Activated CD4-positive, alpha-beta T cell treated with anti-CD3 and anti-CD28 coated beads for 48 hours (primary cell): ENCODE results near the gene PLEKHA1.

Experiments
- DNase-seq: peaks from one replicate; pipeline ENCODE4 v3.0.0-alpha.2; 2020

Gene PLEKHA1

DNA sequence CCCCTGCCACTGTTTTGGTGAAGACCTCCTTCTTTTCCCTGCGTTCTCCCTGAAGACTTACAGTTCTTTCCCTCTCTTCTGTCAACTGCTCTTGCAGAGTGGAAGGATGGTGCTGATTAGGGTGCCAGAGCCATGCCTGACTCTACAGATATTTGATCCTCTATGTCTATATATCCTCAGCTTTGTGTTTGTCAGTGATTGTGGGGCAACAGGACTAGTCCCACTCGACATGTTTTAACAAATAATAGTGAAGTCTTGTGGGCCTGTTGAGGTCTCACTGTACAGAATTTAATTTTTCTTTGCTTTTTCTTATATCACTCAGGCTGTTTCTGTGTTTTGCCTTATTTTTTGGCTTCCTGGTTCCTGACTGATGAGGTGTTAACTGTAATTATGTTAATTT is 5.0 kb downstream of the PLEKHA1 start:
- no peak for DNase-seq

DNA sequence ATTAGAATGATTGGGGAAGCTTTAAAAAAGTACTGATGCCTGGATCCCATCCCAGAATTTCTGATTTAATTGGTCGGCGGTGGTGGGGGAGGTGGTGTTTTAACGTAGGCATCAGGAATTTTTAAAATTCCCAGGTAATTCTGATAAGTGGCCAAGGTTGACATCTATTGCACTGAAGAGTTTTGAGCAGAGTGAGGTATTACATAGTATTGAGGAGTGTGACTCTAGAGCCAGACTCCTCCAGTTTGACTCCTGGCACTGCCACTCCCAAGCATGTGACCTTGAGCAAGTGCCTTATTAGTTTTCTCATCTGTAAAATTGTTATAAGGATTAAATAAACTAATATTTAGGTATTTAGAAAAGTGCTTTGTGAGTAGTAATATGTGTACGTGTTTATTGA is 6.2 kb downstream of the PLEKHA1 start:
- no peak for DNase-seq

DNA sequence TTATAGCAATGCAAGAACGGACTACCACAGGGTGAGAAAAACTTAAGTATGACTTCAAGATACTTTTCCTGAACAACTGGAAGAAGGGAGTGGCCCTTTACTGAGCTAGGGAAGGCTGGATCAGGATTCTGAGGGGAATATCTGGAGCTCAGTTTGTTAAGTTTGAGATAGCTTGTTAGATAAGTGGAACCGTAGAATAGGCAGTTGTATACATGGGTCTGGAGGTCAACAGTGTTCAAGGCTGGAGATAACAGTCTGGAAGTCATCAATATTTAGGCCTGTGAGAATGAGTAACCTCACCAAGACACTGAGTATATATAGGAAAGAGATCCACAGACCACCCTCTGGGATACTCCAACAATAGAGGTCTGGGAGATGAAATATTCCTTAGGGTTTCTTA is 7.2 kb downstream of the PLEKHA1 start:
- DNase-seq, result no peak

DNA sequence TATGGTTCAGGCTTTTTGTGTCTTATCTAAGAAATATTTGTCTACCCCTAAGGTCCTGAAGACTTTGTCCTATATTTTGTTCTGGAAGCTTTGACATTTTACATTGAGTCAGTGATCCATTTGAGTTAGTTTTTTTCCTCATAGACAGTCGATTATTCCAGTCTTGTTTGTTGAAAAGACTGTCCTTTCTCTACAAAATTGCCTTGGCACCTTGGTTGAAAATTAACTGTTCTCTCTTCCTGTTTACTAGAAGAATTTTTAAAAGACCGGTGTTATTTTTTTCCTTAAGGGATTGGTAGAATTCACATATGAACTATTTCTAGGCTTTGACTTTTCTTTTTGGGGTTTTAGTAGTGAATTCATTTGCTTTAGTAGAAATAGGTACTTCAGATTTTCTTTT is 12.0 kb downstream of the PLEKHA1 start:
- DNase-seq, result no peak

DNA sequence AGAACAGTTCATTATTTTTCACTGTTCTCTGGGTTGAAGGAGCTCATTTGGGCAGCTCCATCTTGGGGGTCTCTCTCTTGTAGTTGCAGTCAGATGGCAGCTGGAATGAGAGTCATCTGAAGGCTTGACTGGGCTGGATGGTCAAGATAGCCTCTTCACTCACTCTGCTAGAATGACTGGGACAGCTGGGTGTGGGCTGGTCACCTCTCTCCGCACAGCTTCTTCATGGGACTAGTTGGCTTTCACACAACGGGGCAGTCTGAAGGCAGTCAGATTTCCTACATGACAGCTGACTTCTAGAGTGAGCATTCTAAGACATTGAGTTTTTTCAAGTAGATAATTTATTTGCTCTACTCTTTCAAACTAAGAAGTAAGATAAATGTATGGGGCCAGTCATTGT is 13.1 kb downstream of the PLEKHA1 start:
- no peak for DNase-seq

DNA sequence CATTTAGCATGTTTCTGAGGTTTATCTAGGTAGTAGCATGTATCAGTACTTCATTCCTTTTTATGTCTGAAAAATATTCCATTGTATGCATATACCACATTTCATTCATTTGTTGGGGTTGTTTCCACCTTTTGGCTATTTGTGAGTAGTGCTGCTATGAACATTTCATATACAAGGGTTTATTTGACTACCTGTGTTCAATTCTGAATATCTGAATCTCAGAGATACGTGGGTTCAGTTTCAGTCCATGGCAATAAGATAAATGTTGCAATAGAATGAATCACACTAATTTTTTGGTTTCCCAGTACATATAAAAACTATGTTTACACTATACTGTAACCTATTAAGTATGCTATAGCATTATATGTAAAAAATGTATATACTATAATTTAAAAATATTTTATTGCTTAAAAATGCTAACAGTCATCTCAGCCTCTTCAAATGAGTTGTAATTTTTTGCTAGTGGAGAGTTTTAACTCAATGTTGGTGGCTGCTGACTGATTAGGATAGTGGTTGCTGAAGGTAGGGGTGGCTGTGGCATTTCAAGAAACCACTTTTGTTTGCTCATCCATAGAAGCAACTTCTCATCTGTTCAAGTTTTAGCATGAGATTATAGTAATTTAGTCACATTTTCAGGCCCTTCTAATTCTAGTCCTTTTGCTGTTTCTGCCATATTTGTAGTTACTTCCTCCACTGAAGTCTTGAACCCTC is 13.9 kb downstream of the PLEKHA1 start:
- peak; percentile 60 for DNase-seq

DNA sequence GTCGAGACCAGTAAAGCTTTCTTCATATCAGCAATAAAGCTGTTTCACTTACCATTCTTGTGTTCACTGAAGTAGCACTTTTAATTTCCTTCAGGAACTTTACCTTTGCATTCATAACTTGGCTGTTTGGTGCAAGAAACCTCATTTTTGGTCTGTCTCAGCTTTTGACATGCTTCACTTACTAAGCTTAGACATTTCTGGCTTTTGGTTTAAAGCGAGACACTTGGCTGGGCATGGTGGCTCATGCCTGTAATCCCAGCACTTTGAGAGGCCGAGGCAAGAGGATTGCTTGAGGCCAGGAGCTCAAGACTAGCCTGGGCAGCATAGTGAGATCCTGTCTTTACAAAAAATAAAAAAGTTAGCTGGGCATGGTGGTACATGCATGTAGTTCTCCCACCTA is 15.8 kb downstream of the PLEKHA1 start:
- DNase-seq, result no peak

DNA sequence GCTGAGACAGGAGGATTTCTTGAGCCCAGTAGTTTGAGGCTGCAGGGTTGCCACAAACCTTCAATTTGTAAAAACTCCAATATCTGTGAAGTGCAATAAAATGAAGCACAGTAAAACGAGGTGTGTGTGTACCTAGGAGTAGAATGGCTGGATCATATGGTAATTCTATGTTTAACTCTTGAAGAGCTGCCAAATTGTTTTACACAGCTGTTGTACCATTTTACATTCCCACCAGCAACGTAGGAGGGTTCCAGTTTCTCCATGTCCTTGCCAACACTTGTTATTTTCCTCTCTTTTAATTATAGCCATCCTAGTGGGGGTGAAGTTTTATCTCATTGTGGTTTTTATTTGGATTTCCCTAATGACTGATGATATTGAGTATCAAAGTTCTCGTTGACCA is 16.2 kb downstream of the PLEKHA1 start:
- DNase-seq, result no peak

DNA sequence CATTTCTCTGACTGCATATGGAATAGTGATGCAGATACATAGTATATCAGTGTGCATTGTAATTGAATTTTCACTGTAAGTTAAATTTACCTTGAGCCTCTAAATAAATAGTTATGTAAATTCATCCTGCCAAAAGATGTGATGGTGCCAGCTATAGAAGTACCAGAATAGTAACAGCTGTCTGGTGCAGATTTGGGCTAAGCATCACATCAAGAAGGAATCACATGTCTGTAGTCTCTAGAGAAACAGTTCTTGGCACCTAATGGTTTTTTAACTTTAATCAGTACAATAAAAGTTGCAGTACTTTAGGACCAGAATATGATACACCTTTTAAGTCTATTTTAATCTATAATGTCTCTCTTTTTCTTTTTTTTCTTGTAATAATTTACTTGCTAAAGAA is 17.4 kb downstream of the PLEKHA1 start:
- no peak for DNase-seq

DNA sequence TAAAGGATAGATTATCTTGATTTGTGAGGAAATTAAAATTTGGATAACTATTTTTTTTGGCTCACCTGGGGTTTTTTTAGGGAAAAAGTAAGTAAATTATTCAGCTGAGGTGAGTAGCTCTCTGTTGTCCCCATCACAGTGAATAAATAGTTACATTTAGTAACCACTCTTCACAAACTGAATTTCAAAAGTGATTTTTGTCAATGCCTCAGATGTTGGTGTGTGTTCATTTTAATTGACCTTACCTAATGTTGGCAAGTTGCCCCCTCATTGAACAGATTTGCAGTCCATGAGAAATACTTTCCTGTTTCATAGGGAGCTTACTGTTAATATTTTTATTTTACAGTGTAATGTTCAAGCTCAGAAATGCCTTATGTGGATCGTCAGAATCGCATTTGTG is 18.3 kb downstream of the PLEKHA1 start:
- DNase-seq, result no peak

DNA sequence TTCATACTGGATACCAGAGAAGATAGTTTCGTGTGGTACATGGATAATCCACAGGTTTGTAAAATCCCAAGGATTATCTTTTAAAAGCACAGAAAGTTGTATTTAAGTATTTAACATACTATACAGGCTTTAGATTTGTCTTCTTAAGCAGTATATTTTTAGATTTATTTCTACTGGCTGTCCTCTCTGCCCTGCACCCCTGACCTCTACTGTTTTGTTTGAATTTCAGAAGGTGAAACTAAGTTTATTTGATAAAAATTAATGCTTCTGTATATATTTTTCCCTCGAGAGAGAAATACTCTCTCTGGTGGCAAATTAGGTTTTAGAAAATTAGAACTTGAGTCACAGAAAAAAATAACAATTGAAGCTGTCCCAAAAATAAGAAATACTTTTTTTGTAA is 18.8 kb downstream of the PLEKHA1 start:
- DNase-seq, result no peak

DNA sequence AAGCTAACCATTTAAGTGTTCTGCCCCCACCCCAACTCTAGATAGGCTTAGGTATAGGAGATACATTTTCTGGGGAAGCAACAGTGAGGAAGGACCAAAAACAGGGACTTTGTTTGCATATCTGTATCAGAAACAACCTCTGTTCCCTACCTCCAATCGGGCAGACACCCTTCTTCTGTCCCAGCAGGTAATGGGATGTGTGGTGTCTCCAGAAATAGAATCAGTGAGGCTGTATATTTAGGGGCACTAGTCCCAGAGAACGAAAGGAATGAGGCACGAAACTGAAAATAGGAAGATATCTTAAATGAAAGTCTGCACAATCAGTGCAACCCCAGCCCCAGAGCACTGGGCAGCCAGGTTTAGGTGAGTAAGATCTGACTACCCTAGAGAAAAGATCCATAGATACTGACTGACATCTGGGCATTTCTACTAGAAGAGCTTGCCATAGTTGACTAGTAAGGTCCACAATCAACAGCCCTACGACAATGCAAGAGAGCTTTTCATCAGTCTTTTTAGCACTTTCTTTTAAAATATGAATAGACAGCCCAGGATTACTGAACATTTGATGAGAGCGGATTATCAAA is 28.1 kb downstream of the PLEKHA1 start:
- no peak for DNase-seq

DNA sequence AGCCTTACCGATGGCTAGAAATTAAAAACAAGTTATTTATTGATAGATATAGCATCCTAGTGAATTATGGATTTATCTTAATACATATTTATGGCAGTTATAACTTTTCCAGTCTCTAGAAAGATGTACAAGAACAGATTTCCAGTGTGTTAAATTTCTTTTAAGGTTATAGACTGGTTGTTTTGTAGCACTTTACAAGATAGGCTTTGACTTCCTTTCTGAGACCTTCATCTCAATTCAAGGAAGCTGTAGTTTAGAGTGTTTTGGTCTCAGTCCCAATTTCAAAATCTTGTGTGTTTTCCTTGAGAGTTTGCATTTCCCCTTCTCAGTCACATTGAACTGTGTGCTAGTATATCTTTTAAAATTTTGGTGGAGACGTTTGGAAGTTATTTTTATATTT is 30.1 kb downstream of the PLEKHA1 start:
- no peak for DNase-seq

DNA sequence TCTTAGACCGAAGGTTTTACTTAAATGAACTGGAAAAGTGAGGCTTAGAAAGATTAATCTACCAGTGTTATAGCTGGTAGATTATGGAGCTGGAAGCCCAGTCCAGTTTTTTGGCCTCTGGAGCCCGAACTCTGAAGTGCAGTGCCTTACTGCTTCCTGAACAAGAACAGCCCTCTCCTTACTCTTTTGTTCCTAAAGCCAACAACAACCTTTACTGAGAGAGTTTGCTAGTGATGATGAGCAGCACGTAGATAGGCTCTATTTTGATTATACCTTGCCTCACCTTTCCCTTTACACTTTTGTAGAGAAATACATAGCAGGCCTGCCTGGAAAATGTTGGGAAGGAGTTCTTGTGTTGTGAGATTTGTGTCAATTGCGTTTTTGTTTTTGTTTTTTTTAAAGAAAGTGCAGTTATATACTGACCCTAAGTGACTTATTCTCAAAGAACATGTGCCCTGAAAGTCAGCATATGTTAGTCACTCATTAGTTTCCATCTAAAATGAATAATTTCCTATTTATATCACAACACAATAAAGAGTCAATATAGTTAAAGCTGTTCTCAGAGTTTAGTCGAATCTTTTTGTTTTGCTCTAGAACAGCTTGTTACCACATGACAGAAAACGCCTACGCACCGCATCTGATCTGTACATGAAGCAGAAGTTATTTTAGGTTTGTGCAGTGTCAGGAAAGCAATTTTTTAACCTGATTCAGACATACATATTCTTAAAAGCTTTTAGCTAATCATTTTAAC is 33.0 kb downstream of the PLEKHA1 start:
- DNase-seq, result peak; percentile 63

DNA sequence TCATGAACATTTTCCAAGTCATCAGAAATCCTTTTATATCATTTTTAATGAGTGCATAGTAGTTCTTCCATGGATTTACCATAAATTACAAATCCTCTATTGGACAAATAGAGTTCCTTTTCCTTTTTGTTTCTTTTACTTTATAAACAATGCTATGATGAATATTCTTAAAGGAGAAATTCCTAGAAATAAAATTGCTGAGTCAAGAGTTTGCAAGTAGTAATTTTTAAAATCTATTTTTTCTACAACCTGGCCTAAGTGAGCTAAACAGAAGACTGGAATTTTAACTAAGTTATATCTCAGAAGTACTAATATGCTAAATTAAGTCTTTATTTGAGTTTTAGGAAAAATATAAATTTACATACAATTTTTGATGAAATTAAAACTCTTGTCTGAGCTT is 38.8 kb downstream of the PLEKHA1 start:
- no peak for DNase-seq

DNA sequence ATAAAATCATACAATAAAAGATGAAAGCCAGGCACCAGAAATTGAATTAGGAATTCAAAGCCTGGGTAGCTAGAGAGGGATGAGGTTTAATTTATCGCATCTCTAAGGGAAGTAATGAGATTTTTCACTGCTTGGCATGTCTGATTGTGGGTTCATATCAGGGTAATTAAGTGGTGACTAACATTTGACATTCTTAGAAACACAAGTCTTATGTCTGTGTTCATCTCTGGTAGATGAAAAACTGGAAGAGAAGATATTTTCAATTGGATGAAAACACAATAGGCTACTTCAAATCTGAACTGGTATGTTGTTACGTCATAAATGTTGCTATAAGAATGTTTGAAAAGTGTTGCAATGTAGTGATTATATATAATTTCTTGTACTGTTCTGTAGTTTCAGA is 43.2 kb downstream of the PLEKHA1 start:
- no peak for DNase-seq

DNA sequence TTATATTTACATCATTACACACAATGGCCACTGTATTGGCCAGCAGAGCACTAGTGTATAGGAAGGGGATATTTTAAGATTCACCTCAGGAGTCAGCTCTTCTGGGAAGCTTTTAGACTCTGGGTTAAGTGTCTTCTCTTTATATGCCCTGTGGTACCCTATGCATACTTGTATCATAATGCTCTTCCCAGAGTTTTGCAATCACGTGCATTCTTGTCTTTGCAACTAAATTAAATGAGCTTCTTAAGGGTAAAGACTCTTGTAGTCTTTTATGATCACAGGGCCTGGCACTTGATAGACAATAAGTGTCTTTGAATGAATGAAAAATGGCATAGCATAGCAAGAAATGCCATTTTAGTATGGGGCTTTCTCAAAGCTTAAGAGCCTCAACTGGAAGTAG is 44.5 kb downstream of the PLEKHA1 start:
- no peak for DNase-seq

DNA sequence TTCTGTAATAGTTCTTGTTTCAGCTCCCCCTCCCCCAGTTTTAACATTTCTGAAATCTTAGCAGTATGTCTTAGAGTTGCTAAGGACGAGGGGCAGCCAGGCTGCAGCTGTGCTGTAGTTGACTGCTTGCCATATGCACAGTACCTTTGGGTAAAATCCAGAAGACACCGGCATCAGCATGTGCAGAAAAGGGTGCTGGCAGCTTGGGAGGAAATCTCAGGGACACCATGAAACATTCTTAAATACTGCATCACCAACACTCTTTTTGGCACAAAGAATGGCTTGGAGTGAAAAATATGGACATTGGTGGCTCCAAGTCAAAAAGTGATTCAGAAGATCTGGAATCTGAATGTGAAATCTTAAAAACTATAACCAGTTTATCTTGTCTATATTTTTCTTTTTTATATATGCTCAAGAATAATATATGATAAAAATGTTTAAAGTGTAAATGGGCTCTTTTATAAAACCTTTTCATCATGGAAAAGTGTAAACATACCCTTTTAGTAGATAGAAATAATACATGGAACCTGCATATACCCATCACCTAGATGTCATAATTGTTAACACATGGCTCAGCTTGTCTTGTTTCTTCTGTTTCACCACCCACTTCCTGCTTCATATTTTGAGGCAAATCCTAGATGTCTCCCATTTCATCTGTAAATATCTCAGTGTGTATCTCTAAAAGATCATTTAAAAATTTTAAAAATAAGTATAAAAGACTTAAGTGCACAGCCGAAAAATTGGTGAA is 45.5 kb downstream of the PLEKHA1 start:
- no peak for DNase-seq

DNA sequence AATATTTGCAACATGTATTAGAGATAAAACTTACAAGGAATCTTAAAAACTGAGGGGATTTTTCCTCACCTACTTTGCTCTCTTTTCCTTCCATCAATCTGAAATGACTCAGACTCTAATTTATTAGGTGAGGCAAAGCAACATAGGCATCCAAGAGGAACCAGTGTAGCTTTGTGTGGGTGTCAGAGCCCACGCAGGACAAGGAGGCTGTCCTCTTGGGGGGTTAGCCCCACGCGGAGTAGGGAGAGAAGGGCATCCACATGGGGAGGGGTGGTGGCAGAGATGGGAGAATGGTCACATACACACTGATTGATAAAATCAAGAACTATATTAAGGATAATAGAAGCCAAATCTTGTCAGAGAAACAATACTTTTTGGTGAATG is 46.1 kb downstream of the PLEKHA1 start:
- no peak for DNase-seq

DNA sequence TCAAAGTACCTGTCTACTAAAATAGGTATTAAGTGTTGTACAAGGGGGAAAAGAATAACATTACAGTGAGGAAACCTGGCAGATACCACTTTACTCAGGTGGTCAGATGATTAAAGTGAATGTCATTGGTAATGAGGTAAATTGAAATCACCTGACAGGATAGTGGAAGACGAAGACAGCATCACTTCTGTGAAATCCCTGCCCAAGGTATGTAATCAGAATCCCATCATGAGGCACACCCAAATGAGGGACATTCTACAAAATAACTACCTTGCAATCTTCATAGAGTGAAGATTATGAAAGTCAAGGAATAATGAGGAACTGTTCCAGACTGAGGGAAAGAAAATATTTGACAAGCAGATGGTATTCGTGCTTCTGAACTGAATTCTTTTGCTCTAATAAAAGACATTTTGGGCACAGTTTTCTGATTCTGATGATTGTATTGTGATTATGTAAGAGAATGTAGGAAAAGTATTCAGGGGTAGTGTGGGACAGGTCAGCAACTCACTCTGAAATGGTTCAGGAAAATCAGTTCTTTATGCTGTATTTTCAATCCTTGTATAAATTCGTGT is 46.6 kb downstream of the PLEKHA1 start:
- no peak for DNase-seq

DNA sequence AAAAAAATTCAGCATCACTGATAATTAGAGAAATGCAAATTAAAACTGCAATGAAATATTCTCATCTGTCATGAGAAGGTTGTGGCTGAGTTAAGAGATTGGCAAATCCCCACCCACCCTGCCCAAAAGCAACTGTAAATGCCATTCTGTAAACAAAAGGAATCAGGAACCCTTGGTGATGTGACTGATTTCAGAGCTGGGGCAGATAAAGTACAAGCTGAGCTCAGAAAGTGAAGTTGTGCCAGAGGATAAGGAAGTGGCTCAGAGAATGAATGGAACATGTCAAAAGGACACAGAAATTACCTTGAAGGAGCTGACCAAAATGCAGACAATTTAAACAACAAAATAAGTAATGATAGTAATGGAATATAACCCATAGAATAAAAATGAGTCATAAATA is 47.2 kb downstream of the PLEKHA1 start:
- no peak for DNase-seq

DNA sequence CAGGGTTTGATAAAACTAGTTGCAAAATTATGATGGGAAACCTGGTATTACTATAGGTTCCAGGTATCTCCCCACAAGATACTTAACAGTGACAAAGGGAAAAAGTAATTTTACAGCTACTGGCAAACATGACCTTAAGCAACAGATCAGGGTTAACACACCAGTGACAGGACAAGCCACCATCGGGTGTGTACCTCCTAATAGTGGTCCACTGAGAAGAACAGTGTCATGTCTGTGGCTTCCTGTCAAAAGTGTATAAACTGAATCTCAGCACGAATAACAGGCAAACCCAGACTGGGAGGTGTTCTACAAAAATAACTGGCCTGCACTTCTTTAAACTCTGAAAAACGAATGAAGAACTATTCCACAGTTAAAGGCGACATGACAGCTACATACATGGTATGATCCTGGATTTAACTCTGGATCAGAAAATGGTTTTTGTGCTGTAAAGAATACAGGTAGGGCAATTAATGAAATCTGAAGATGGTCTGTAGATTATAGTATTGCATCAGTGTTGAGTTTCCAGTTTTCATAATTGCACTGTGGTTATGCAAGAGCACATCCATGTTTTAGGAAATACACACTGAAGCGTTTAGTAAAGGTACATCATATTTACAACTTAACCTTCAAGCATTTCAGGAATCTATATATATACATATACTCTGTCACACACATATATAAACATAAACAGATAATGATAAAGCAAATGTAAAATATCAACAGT is 47.9 kb downstream of the PLEKHA1 start:
- peak; percentile 8 for DNase-seq

DNA sequence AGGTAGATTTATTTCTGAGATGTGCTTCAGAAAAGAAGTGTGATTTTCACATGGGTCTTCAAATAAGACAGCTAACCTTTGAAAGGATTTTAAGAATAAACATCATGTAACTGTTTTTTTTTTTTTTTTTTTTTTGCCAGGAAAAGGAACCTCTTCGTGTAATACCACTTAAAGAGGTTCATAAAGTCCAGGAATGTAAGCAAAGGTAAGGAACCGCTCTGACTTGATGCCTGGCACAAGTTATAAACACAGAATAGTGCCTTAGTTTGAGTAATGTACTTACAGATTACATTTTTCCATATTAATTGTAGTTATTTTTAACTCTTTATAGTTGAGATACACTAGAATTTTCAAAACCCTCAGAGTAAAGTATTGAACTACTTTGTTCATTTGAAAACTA is 49.6 kb downstream of the PLEKHA1 start:
- no peak for DNase-seq
